IMR-90 (cell line): ENCODE data around the gene SLC44A2.

ENCODE experiments used
- BHLHE40 ChIP-seq: fragments of 150-350 bp; IDR thresholded peaks from 2 replicates; pipeline ENCODE4 v1.6.1; 2016; ENCODE audit warnings: mild to moderate bottlenecking, low read depth, low read length
- CEBPB ChIP-seq: IDR thresholded peaks from 2 replicates; pipeline ENCODE4 v1.6.1; 2012; ENCODE audit warnings: low read depth, low read length, improper control_type of control experiment
- CHD1 ChIP-seq: IDR thresholded peaks from 2 replicates; pipeline ENCODE4 v1.6.1; 2012; ENCODE audit warnings: low read depth, low read length, improper control_type of control experiment
- CTCF ChIP-seq: conservative IDR thresholded peaks from 2 replicates; pipeline ENCODE4 v1.5.1; 2012; ENCODE audit warnings: mild to moderate bottlenecking, low read depth, low read length, improper control_type of control experiment
- MAFK ChIP-seq: IDR thresholded peaks from 2 replicates; pipeline ENCODE4 v1.6.1; 2012; ENCODE audit warnings: low read depth, low read length, improper control_type of control experiment
- MAZ ChIP-seq: IDR thresholded peaks from 2 replicates; pipeline ENCODE4 v1.6.1; 2012; ENCODE audit warnings: low read depth, mild to moderate bottlenecking, low read length, improper control_type of control experiment, moderate library complexity, borderline replicate concordance
- POLR2A ChIP-seq: IDR thresholded peaks from 2 replicates; pipeline ENCODE4 v1.6.1; 2012; ENCODE audit warnings: mild to moderate bottlenecking, low read depth, low read length
- RAD21 ChIP-seq: IDR thresholded peaks from 2 replicates; pipeline ENCODE4 v1.6.1; 2012; ENCODE audit warnings: low read length, improper control_type of control experiment
- RCOR1 ChIP-seq: IDR thresholded peaks from 2 replicates; pipeline ENCODE4 v1.6.1; 2012; ENCODE audit warnings: mild to moderate bottlenecking, low read length, improper control_type of control experiment; ENCODE audit not compliant: insufficient replicate concordance
- RFX5 ChIP-seq: IDR thresholded peaks from 2 replicates; pipeline ENCODE4 v1.8.0; 2012; ENCODE audit warnings: low read depth, mild to moderate bottlenecking, low read length, moderate library complexity
- USF2 ChIP-seq: fragments of 150-350 bp; IDR thresholded peaks from 2 replicates; pipeline ENCODE4 v1.6.1; 2017; ENCODE audit warnings: mild to moderate bottlenecking, antibody characterized with exemption, low read length, low read depth

GRCh38 chr19:10643968-10644259 lies 18.6 kb downstream of the SLC44A2 start:
- TF ChIP-seq USF2 (no peak), CTCF (no peak), RAD21 (no peak), POLR2A (no peak), MAFK (no peak), RFX5 (no peak), CEBPB (no peak), MAZ (no peak), BHLHE40 (no peak), RCOR1 (no peak), CHD1 (no peak)
